IMR-90 (cell line): ENCODE results near the gene ADAT1. TPM values are rescaled to one million over a fixed set of nuclear protein-coding genes. Genes with fewer than 3 reads are reported as not detected.
"Not testable (repeated sequence)": the region's sequence is repeated elsewhere in the genome, so short reads cannot be mapped to it uniquely, and the experiment has no call there.

ENCODE experiments used
- ATAC-seq: fragments of 200-7000 bp; cut with Tn5 transposase; 2 replicates; pipeline ENCODE4 v1.9.1; 2020; ENCODE audit warnings: low read depth, mild to moderate bottlenecking, moderate library complexity
- BruUV-seq: library from RNA; stranded (reverse); fragments of 400-500 nt; replicated peaks from 2 replicates; lab custom pipeline; 2021; lab: Mats Ljungman, UMichigan
- CTCF ChIA-PET: fragments of 300-600 bp; formaldehyde crosslinking; extraction: SDS; loops from one replicate; lab custom pipeline; 2021; ENCODE audit warnings: antibody characterized with exemption; lab: Yijun Ruan, JAX
- POLR2A ChIA-PET: fragments of 300-600 bp; sonication (Branson Sonifier 250); formaldehyde crosslinking; loops from one replicate; lab custom pipeline; 2022; ENCODE audit warnings: antibody characterized with exemption; ENCODE audit not compliant: unreplicated experiment; lab: Charles Lee
- DNase-seq: peaks from one replicate; pipeline ENCODE4 v3.0.0; 2013
- H2AFZ ChIP-seq: replicated peaks from 2 replicates; pipeline ENCODE3; 2013; ENCODE audit warnings: low read length, mild to moderate bottlenecking; ENCODE audit not compliant: poor library complexity
- H2AK5ac ChIP-seq: 2 replicates; pipeline ENCODE4 v1.6.1; 2013; ENCODE audit warnings: low read depth, low read length, inconsistent platforms
- H2AK9ac ChIP-seq: replicated peaks from 2 replicates; pipeline ENCODE3; 2013; ENCODE audit warnings: mild to moderate bottlenecking, low read depth, low read length, moderate library complexity; ENCODE audit not compliant: poor library complexity
- H2BK120ac ChIP-seq: 2 replicates; pipeline ENCODE4 v1.6.1; 2013; ENCODE audit warnings: low read depth, low read length, inconsistent platforms
- H2BK15ac ChIP-seq: 3 replicates; pipeline ENCODE4 v1.6.1; 2013; ENCODE audit warnings: low read depth, low read length, inconsistent platforms
- H2BK20ac ChIP-seq: 2 replicates; pipeline ENCODE4 v1.6.1; 2013; ENCODE audit warnings: low read depth, mild to moderate bottlenecking, inconsistent platforms, low read length, moderate library complexity
- H2BK5ac ChIP-seq: 2 replicates; pipeline ENCODE4 v1.6.1; 2013; ENCODE audit warnings: mild to moderate bottlenecking, low read depth, low read length, inconsistent platforms; ENCODE audit not compliant: poor library complexity, severe bottlenecking
- H3K14ac ChIP-seq: replicated peaks from 2 replicates; pipeline ENCODE4 v1.6.1; 2013; ENCODE audit warnings: low read depth, low read length, inconsistent platforms
- H3K18ac ChIP-seq: 2 replicates; pipeline ENCODE4 v1.6.1; 2013; ENCODE audit warnings: low read depth, low read length, control low read depth
- H3K23ac ChIP-seq: 2 replicates; pipeline ENCODE4 v1.6.1; 2013; ENCODE audit warnings: low read depth, low read length, inconsistent platforms
- H3K27ac ChIP-seq: 2 replicates; pipeline ENCODE4 v1.5.1; 2013; ENCODE audit warnings: mild to moderate bottlenecking, control low read depth, low read length; ENCODE audit not compliant: insufficient read depth
- H3K27me3 ChIP-seq: 2 replicates; pipeline ENCODE4 v1.6.1; 2013; ENCODE audit warnings: low read length; ENCODE audit not compliant: control insufficient read depth, insufficient read depth
- H3K36me3 ChIP-seq: 2 replicates; pipeline ENCODE4 v1.6.1; 2013; ENCODE audit warnings: low read length, mixed read lengths; ENCODE audit not compliant: control insufficient read depth, insufficient read depth
- H3K4ac ChIP-seq: 2 replicates; pipeline ENCODE4 v1.6.1; 2013; ENCODE audit warnings: low read depth, low read length, inconsistent platforms
- H3K4me1 ChIP-seq: 2 replicates; pipeline ENCODE4 v1.6.1; 2013; ENCODE audit warnings: low read length, mixed read lengths; ENCODE audit not compliant: control insufficient read depth, insufficient read depth
- H3K4me2 ChIP-seq: 2 replicates; pipeline ENCODE4 v1.6.1; 2013; ENCODE audit warnings: low read depth, mild to moderate bottlenecking, control low read depth, low read length, moderate library complexity
- H3K4me3 ChIP-seq: 2 replicates; pipeline ENCODE4 v1.5.1; 2013; ENCODE audit warnings: low read depth, mild to moderate bottlenecking, control low read depth, low read length, moderate library complexity; ENCODE audit not compliant: insufficient read depth
- H3K56ac ChIP-seq: 2 replicates; pipeline ENCODE4 v1.6.1; 2013; ENCODE audit warnings: low read length, inconsistent platforms; ENCODE audit not compliant: insufficient read depth; ENCODE audit errors: extremely low read depth
- H3K79me1 ChIP-seq, 2 experiments: 2 replicates each; pipeline ENCODE4 v1.6.1; 2013; ENCODE audit warnings: low read length in 2 of 2, inconsistent platforms in 1 of 2, low read depth in 1 of 2
- H3K9ac ChIP-seq: 2 replicates; pipeline ENCODE4 v1.6.1; 2013; ENCODE audit warnings: low read depth, low read length, control low read depth
- H3K9me1 ChIP-seq: 2 replicates; pipeline ENCODE4 v1.6.1; 2013; ENCODE audit warnings: low read length, inconsistent platforms; ENCODE audit not compliant: insufficient read depth
- H3K9me3 ChIP-seq: 2 replicates; pipeline ENCODE4 v1.6.1; 2013; ENCODE audit warnings: low read length; ENCODE audit not compliant: control insufficient read depth, insufficient read depth
- H4K20me1 ChIP-seq: 2 replicates; pipeline ENCODE4 v1.6.1; 2013; ENCODE audit warnings: low read length, inconsistent platforms; ENCODE audit not compliant: insufficient read depth
- H4K5ac ChIP-seq: 2 replicates; pipeline ENCODE4 v1.6.1; 2013; ENCODE audit warnings: mild to moderate bottlenecking, low read depth, low read length, control low read depth
- H4K8ac ChIP-seq, 2 experiments: 2 replicates each; pipeline ENCODE4 v1.6.1; 2013; ENCODE audit warnings: low read depth in 2 of 2, low read length in 2 of 2, control low read depth in 1 of 2, inconsistent platforms in 1 of 2
- H4K91ac ChIP-seq: 2 replicates; pipeline ENCODE4 v1.6.1; 2013; ENCODE audit warnings: low read depth, low read length, inconsistent platforms; ENCODE audit not compliant: insufficient read depth
- FOS ChIP-seq: fragments of 150-350 bp; IDR thresholded peaks from 2 replicates; pipeline ENCODE4 v1.6.1; 2016; ENCODE audit warnings: low read depth, low read length
- MAZ ChIP-seq: IDR thresholded peaks from 2 replicates; pipeline ENCODE4 v1.6.1; 2012; ENCODE audit warnings: low read depth, mild to moderate bottlenecking, low read length, improper control_type of control experiment, moderate library complexity, borderline replicate concordance
- MXI1 ChIP-seq: IDR thresholded peaks from 2 replicates; pipeline ENCODE4 v1.6.1; 2012; ENCODE audit warnings: low read depth, mild to moderate bottlenecking, low read length, moderate library complexity, borderline replicate concordance
- POLR2A ChIP-seq: IDR thresholded peaks from 2 replicates; pipeline ENCODE4 v1.6.1; 2012; ENCODE audit warnings: mild to moderate bottlenecking, low read depth, low read length
- RFX5 ChIP-seq: IDR thresholded peaks from 2 replicates; pipeline ENCODE4 v1.8.0; 2012; ENCODE audit warnings: low read depth, mild to moderate bottlenecking, low read length, moderate library complexity
- USF2 ChIP-seq: fragments of 150-350 bp; IDR thresholded peaks from 2 replicates; pipeline ENCODE4 v1.6.1; 2017; ENCODE audit warnings: mild to moderate bottlenecking, antibody characterized with exemption, low read length, low read depth
- WGBS, 2 experiments: methylation state at CpG; one replicate each; pipeline versions ENCODE4 v1.1.5 to v1.1.7; 2013; ENCODE audit warnings: missing lambda C conversion rate in 2 of 2; ENCODE audit not compliant: insufficient read length in 1 of 2; ENCODE audit errors: extremely low coverage in 2 of 2; 5-methylcytosine and 5-hydroxymethylcytosine counted together
- dilution Hi-C: fragments of 300-500 bp; cut with HindIII; formaldehyde crosslinking; loops from one replicate; pipeline ENCODE4 v1.14.3; 2018; ENCODE audit warnings: low sequenced_read_pairs; ENCODE audit not compliant: unreplicated experiment
- in situ Hi-C: fragments of 300-500 bp; cut with MboI; formaldehyde crosslinking; loops from 3 replicates; pipeline ENCODE4 v1.14.3; 2019; ENCODE audit warnings: low sequenced_read_pairs, inconsistent platforms, mixed read lengths
- intact Hi-C: fragments of 100-400 bp; cut with micrococcal nuclease; formaldehyde crosslinking; loops from 2 replicates; pipeline ENCODE4 v1.10.0; 2022
- polyA plus RNA-seq, 3 experiments: library from polyadenylated mRNA; depleted of rRNA; stranded (reverse); fragments of >200 nt; gene quantifications; 2 replicates each; pipeline ENCODE4 v1.2.3, GENCODE V29; 2012; ENCODE audit warnings: low replicate concordance in 1 of 3
- total RNA-seq: library from RNA; depleted of rRNA; stranded (reverse); fragments of >200 nt; gene quantifications from 2 replicates; pipeline ENCODE4 v1.2.3, GENCODE V29; 2012

ADAT1 gene
- total and polyA plus RNA-seq, 2 of the 4 experiments (the other 2 are of a cell fraction) = 22.7 to 52.9 TPM

GRCh38 chr16:75593308-75593707 is 29.8 kb downstream of the ADAT1 start:
- H3K36me3 ChIP-seq = peaks cover 6% of the 10 kb centered on the region
- in situ Hi-C loops = loop anchor here (25.0 kb wide), 1 partner anchor 381 kb away; the partner anchor contains the start of genes CTRB1 and CTRB2
- H4K20me1 ChIP-seq = no peaks in the 10 kb centered on the region
- no peak overlapping the region for H3K27ac ChIP-seq
- dilution Hi-C loops = no loop called here
- peaks cover 6% of the 10 kb centered on the region; the same call in 1 of the 2 replicates for H3K9me1 ChIP-seq
- ChIA-PET POLR2A (no interaction called here), CTCF (no interaction called here)
- no peak overlapping the region for H3K9ac ChIP-seq
- no peak overlapping the region for H3K18ac ChIP-seq
- no peak for TF ChIP-seq FOS
- no peak for TF ChIP-seq MXI1
- no peak for TF ChIP-seq RFX5
- no peak for TF ChIP-seq POLR2A
- no peak for TF ChIP-seq USF2
- TF ChIP-seq MAZ = no peak
- H2BK5ac ChIP-seq = no peak overlapping the region
- H2AFZ ChIP-seq = no peak overlapping the region
- intact Hi-C loops = no loop called here
- no peak overlapping the region for H3K56ac ChIP-seq
- no peak overlapping the region for H3K23ac ChIP-seq
- H3K79me1 ChIP-seq = peaks cover 0 to 5% of the 10 kb centered on the region in 2 experiments; a peak in 1 of 4 replicates
- H4K91ac ChIP-seq = no peak overlapping the region
- no peak overlapping the region for H2AK5ac ChIP-seq
- H3K14ac ChIP-seq = no peak overlapping the region
- H3K4me1 ChIP-seq = peaks cover 6% of the 10 kb centered on the region
- no peak for DNase-seq
- no peak overlapping the region for H2BK20ac ChIP-seq
- H2AK9ac ChIP-seq = no peak overlapping the region
- H3K4me3 ChIP-seq = no peak overlapping the region
- WGBS, 2 experiments = no CpG with 5 or more reads among the region's 6 CpGs
- BruUV-seq = no TSS peak
- no peak overlapping the region for H2BK15ac ChIP-seq
- H3K9me3 ChIP-seq = peaks cover 3% of the 10 kb centered on the region; the same call in 1 of the 2 replicates
- H4K5ac ChIP-seq = no peak overlapping the region
- H3K4me2 ChIP-seq = no peak overlapping the region
- ATAC-seq = no peak
- no peaks in the 10 kb centered on the region for H3K27me3 ChIP-seq
- H4K8ac ChIP-seq = no peak overlapping the region
- H3K4ac ChIP-seq = no peak overlapping the region
- no peak overlapping the region for H2BK120ac ChIP-seq

GRCh38 chr16:75591927-75592326 is 31.2 kb downstream of the ADAT1 start:
- H3K9ac ChIP-seq, H2BK5ac ChIP-seq, BruUV-seq, H3K36me3 ChIP-seq, H3K4ac ChIP-seq, H2BK20ac ChIP-seq, H4K8ac ChIP-seq, H3K4me3 ChIP-seq, H2AK9ac ChIP-seq, H3K9me1 ChIP-seq, H3K14ac ChIP-seq, H3K9me3 ChIP-seq, H4K91ac ChIP-seq, H3K56ac ChIP-seq, dilution Hi-C loops, H4K20me1 ChIP-seq, H4K5ac ChIP-seq, H3K27ac ChIP-seq, H3K27me3 ChIP-seq, H2BK120ac ChIP-seq, H2BK15ac ChIP-seq, H3K79me1 ChIP-seq, H2AK5ac ChIP-seq, H2AFZ ChIP-seq, H3K4me2 ChIP-seq, H3K18ac ChIP-seq, H3K23ac ChIP-seq, H3K4me1 ChIP-seq: not testable (repeated sequence)
- in situ Hi-C loops = loop anchor here (25.0 kb wide), 1 partner anchor 380 kb away; the partner anchor contains the start of genes CTRB1 and CTRB2
- DNase-seq (peak; percentile 61), ATAC-seq (peak; percentile 16; the same call in 1 of the 2 replicates)
- 16% methylated on average over 5 of the region's 9 CpGs; no CpG with 5 or more reads in 1 of the 2 experiments for WGBS, 2 experiments
- ChIA-PET CTCF (interaction anchor here (0.6 to 1.3 kb wide), 5 partner anchors 38 to 1094 kb away, joined by 3 to 6 read pairs (median 3); no protein-coding TSS in a partner anchor), POLR2A (interaction anchor here (0.7 kb wide), 1 partner anchor 12 kb away, joined by 3 read pairs; no protein-coding TSS in a partner anchor)
- intact Hi-C loops = loop anchor here (1.0 kb wide), 2 partner anchors 121 to 393 kb away; no protein-coding TSS in a partner anchor
